ENCODE data around the gene NUP54. TPM values are rescaled to one million over a fixed set of nuclear protein-coding genes. Genes with fewer than 3 reads are reported as not detected.

NUP54 gene
- total RNA-seq, 4 donors from 2014 or later: 31.3 to 60.2 (median 39.7) TPM

GRCh38 chr4:76188149-76188548, 40.0 kb upstream of the NUP54 start:
- no peak for TF ChIP-seq CTCF (IDR thresholded peaks at IDR 0.05; ENCODE audit: low read depth)

- no peak for TF ChIP-seq CTCF (IDR thresholded peaks at IDR 0.05; ENCODE audit: low read depth)
These were observed 39.0 kb upstream of the NUP54 start for GRCh38 chr4:76187152-76187551.

GRCh38 chr4:76182463-76182862, 34.3 kb upstream of the NUP54 start:
- TF ChIP-seq CTCF (IDR thresholded peaks at IDR 0.05; ENCODE audit: low read depth): no peak

GRCh38 chr4:76179398-76180318, 31.5 kb upstream of the NUP54 start:
- TF ChIP-seq CTCF (IDR thresholded peaks at IDR 0.05; ENCODE audit: low read depth): no peak

- no peak for TF ChIP-seq CTCF (IDR thresholded peaks at IDR 0.05; ENCODE audit: low read depth)
These were observed 30.1 kb upstream of the NUP54 start for GRCh38 chr4:76178296-76178695.

- TF ChIP-seq CTCF (IDR thresholded peaks at IDR 0.05; ENCODE audit: low read depth): no peak
These were observed 29.5 kb upstream of the NUP54 start for GRCh38 chr4:76177709-76178108.

DNA sequence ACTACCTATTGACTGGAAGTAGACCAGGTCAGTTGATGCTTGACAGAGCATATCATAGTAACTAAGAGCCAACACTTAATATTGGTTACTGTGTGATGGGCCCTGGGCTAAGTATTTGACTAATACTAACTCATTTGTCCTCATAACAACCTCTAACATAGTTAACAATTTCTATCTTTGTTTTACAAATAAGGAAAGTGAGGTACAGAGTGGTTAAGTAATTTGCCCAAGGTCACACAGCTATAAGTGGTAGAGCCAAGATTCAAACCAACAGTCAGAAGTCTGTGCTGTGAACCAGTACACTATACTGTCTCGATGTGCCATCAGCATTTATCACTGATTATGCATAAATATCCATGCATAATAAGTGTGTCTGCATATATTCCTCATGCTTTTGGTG, 27.1 kb upstream of the NUP54 start:
- TF ChIP-seq CTCF (IDR thresholded peaks at IDR 0.05; ENCODE audit: low read depth): no peak
